ENCODE measurements around the gene NPTXR.

NPTXR gene

DNA sequence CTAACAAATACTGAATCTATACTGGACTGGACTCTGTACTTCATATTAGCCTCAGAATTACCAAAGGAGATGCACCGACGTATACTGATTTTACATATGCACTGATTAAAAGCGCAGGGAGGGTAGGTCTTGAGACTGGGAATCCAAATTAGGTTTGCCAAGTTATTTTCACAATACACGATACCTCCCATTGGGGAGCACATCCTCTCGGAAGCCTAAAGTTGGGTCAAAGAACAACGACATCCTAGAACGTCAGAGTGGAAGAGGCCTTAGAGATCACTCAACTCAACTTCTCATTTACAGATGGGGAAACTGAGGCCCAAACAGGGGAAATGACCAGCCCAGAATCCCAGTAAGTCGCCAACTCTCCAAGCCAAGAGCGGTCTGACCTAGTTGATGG is 50.5 kb downstream of the NPTXR start:
- DNase-seq: no peak

DNA sequence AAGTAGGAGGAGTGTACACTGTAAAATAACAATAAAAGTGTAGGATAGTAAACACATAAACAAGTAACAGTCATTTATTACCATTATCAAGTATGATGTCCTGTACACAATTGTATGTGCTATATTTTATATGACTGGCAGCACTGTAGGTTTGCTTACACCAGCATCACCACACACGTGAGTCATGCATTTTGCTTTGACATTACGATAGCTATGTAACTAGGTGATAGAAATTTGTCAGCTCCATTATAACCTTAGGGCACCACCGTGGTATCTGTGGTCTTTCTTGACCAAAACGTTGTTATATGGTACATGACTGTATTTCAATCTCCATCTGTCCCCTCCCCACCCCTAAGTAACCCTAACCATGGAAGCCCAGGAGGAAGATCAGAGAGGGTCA is 51.0 kb downstream of the NPTXR start:
- DNase-seq: no peak

DNA sequence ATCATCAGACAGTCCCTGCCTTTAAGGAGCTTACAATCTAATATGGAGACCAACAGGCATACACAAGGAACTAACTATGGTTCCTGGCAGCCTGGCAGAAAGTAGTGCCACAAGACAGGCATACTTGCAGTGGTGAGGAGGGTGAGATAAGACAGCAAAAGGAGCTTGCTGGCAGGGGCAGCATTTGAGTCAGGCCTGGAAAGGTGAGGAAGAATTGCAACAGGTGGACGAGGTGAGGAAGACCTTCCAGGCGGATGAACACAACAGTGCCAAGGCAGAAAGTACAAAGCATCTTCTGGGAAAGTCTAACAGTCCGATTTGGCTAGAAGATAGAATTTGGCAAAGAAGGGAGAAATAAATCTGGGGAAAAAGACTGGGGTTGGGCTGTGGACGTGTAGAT is 54.2 kb downstream of the NPTXR start:
- no peak for DNase-seq

DNA sequence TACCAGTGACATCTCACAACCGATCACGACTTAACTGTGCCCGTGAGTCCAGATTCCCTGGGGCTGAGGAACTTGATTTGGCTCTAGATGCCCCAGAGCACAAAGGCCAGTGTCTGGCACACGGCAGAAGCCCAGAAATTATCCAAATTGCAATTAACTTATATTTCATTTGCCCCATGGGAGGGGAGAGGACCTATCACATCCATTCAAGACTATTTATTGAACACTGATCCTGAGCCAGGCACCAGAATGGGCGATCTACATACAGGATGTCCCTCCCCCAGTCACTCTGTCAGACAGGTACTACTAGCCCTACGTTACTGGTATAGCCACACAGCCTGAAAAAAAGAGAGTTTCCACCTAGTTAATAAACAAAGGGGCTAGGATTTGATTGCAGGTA is 55.0 kb downstream of the NPTXR start:
- DNase-seq: no peak

DNA sequence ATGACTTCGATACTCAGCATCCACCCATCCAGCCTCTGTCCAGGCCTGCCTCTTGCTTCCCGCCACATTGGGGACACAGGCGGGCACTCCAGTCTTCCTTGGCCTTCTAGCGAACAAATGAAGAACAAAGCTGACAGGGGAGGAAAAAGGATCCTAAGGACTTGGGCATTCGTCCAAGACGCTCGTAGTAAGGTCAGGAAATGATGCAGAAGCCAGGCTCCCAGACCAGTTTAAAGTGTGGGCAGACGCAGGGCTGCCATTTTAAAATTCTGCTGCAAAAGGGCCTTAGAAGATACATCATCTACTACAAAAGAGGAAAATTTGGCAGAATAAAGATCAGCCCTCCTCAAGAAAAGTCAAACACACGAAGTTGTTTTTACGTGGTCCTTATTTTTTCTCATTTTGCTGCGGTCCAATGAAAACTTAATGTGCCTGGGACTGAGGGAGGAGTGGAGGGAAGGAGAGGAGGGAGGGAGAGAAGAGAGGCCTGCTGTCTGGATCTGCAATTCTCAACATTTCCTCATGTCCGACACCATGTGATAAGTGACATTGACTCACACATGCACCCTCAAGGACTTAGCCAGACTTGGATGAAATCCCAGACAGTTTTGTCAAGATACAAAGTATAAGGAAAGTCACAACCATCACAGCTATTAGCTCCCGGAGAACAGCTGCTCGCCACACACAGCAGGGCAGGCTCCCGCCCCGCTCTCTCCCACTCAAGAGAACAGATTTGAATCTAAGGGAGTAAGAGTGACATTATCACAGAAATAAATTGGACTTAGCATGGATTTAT is 55.6 kb downstream of the NPTXR start:
- no peak for DNase-seq

DNA sequence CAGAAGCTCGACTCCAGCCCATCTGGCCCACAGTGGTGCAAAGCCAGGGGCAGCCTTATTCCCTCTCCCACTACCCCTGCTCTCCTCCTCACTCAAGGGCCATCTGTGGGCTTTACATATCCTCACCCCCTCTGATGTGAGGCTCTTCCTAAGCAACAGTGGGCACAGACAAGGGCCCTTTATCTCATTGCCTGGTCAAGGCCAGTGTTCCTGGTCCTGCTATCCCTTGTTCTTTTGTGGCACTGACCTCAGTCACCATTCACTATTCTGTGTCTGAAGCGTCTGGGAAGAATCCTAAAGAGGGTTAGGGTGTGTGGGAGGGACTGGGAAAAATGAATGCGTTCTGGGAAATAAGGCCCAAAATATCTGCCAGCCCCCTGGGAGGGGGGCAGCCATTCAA is 57.2 kb downstream of the NPTXR start:
- DNase-seq: no peak

DNA sequence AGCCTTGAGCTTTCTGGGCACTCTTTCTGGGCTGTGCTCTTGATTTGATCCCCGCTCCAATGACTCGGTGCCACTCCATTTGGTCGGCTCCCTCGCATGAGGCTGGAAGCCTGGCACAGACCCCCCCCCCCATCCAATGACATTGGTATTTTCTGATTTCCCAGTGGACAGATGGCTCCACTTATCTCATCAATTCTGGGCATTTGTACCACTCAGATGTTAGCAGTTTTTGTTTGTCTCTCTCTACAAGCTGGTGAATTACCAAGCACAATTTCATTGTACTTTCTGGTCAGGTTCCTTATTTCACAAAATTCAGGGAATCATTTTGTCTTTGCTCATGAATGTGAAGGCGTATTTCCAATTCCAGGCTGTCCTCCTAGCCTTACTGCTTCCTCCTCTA is 59.0 kb downstream of the NPTXR start:
- no peak for DNase-seq

DNA sequence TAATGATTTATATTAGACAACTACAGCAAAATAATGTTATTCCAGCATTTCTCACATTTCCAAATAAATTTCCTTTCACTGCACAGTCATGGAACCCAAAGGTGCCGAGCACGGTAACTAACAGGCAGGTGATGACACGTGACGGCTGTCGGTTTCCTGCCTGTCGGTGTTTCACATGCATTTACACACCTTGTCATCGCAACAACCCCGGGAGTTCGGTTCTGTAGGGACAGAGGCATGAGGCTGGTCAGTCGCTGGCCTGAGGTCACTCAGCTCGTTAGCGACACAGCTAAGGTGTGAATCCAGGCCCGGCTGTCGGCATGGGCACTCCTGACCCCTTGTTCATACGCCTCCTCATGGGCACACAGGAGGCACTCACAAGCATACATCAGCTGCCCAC is 59.8 kb downstream of the NPTXR start:
- DNase-seq: no peak

DNA sequence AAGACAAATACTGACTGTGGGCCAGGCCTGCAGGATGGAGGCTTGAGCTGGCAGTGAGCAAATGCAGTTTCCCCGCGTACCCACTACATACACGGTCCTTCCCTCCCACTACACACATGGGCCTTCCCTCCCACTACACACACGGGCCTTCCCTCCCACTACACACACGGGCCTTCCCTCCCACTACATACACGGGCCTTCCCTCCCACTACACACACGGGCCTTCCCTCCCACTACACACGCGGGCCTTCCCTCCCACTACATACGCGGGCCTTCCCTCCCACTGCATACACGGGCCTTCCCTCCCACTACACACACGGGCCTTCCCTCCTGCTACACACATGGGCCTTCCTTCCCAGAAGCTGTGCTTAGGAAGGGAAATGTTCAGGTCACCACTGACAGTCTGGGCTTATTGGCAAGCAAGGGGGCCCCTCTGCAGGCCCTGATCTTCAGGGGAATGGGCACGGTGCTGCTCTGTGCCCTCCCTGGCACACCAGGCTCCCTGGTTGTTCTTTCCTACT is 60.7 kb downstream of the NPTXR start:
- DNase-seq: no peak

DNA sequence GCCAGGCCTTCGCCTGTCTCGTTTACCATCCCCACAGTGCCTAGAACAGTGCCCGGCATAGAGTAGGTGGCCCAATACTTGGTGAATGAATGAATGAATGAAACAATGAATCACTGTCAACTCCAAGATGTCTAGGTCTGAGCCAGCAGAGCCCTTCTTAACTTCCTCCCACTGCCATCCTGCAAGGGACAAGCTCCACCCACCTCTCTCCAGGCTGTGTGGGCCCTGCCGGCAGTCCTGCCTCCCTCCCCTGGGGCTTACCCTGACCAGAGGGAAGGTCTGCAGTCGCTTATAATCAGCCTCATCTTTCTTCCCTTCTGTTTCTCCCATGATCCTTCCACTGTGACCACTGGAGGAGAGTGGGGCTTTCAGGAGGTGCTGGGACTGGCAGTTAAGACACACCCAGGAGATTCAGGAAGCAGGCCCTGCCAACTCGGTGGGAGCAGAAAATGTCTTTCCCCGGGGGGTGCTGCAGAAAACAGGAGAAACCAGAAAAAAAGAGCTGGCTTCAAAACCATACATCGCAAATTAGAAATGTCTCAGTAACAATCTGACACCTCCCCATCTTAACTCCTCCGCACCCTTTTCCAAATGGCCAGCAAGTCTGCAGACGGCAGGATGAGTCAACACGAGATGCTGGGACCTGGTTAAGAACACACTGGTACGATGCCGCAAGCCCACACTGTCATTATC is 61.3 kb downstream of the NPTXR start:
- no peak for DNase-seq

DNA sequence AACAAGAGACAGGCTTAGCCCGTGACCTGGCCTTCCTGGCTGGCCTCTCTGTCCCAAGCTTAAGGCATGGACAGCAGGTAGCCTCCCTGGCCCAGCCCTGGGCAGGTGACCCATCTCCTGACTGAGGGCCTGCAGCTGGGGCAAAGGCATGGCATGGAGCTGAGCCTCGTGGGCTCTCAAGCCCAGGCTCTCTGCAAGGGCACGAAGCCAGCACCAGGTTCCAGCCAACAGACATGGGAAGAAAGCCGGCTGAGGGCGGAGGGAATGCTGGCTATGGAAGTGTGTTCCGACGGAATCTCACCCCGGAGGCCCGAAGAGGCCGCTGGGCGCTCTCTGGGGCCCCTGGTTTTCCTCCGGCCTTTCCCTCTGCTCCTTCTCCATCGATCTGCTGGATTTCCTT is 62.8 kb downstream of the NPTXR start:
- DNase-seq: no peak

DNA sequence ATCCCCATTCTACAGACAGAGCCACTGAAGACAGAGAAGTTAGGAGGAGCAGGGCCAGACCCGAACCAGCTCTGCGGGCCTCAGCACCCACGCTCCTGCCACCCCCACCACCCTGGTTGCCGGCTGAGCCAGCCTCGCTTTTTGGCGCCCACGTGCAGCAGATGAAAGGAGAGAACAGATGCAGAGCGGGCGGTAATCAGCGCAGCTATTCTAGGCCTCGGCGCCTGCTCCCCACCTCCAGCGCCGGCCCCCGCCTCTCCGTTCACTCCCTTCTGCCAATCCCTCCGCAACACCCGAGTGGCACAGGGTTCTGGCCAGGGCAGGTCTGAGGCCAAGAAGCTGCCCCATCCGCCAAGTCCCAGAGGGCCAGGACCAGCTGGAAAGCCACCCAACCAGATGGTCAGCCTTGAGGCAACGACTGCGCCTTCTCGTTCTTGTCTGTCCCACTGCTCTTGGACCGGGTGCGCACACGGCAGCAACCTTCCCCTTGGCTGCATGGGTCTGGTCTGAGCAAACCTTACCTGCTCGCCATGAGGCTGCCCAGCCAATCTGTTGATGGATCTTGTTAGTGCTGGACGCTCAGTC is 66.6 kb downstream of the NPTXR start:
- DNase-seq: no peak

DNA sequence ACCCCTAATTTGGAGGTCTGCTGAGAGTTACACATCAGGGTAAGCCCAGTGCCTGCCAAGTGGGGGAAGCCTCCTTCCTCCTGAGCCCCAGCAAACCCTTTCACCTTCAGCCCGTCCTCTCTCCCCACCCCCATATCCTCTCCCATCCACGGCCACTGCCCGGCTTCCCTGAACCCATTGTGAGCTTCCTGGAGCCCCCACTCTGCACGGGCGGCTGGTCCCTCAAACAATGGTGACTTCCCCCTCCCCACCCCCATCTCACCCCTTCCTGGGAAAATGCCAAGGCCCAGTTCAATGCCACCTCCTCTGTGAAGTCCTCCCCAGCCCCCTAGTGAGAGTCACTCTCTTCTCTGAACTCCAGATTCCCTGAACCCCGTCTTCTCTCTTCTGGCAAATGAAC is 67.7 kb downstream of the NPTXR start:
- no peak for DNase-seq

DNA sequence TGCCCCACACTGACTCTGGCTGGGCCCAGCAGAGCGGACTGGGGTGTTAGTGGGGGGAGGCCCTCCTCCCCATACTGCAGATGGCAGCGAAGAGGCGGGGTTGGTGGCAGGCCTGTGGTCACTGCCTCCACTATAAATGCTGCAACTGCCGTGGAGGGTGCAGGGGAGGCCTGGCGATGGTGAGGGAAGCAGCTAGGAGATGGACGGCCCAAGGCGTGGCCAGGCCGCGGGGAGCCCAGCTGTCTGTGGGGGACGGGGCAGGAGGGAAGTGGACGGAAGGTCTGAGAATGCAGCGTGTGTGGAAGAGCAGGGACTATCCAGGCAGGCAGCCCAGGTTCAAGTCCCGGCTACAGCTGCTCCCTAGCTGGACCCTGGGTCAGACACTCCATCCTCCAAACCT is 68.2 kb downstream of the NPTXR start:
- DNase-seq: no peak

DNA sequence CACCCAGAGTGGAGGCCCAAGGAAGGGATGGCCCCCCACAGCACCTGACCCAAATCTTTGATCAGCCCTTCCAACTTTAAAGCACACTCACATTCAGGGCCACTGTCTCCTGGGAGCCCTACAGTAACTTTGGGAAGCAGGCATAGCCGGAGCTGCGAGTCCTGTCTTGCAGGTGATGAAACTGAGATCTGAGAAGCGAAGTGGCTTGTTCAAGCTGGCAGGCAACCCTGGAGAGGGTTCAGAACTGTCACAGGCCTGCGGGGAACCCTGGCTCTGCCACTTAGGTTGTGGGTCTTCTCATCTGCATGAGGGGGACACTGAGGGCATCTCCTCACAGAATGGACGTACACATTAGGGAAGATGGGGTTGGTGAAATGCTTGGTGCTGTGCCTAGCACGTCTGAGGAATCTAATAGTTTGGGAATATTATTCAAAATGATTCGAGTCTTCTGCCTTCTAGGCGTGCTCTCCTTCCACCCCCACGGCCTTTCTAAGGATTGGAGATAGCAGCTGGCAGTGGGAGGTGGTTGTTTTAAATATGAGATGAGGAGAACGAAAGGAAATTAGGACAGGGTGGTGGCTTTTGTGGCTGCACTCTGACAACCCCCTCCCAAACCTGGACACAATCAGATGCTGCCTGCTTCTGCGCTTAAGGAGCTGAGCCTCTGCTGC is 69.2 kb downstream of the NPTXR start:
- DNase-seq: no peak

DNA sequence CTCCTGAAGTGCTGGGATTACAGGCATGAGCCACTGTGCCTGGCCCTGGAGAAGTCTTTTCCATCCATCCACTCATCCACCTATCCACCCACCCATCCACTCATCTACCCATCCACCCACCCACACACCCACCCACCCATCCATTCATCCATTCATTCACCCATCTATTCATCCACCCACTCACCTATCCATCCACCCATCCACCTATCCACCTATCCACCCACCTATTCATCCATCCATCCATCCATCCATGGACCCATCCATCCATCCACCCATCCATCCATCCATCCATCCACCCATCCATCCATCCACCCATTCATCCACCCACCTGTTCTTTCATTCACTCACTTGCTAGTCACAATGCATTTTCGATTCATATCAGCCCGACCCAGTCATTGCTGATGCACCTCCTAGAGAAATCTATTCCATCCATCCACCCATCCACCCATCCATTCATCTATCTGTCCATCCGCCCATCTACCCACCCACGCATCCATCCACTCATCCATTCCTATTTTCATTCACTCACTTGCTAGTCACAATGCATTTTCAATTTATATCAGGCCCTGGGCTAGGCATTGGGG is 70.4 kb downstream of the NPTXR start:
- DNase-seq: no peak

DNA sequence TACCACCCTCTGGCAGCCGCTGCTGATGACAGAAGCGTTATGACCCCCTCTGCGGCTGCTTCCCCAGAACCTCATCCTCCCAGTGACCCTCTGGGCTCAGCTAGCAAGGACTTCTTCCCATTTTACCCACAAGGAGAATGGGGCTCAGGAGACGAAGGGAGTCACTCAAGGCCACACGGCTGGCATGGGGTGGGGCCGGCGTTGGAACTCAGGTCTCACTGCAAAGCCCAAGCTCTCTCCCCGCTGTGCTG is 71.3 kb downstream of the NPTXR start:
- DNase-seq: no peak

DNA sequence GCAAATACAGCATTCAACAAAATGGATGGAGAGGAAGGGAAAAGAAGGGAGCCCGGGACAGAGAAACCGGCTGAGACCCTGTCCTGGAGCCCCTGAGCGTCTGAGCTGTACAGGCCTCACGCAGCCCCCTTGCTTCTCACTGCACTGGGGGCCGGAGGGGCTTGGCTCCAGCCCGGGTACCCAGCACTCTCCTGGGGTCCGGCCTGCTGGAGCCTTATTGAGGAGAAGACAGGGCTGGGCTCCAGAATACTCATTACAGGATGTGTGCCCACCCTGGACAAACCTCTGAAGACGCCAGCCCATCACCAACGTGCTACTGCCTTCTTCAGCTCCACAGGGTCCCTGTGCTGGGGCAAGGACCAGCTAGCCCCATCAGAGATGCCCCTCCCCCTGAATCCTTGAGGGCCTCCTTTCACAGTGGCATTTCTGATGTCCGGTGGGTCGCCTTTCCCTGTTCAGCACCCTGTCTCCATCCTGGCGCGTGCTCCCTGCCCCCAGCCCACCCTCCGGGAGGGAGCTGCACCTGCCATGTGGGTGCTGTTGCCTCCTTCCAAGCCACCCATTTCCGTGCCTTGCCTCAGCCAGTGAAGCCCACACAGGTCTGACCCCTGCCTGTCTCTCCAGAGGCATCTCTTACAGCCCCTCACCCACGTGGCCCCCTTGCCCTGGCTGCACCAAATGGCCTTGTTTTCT is 73.4 kb downstream of the NPTXR start:
- DNase-seq: no peak

Data from effector CD4-positive, alpha-beta T cell (primary cell).